ENCODE results near the gene NOL11. TPM values are rescaled to one million over a fixed set of nuclear protein-coding genes. Genes with fewer than 3 reads are reported as not detected.
A peak's percentile ranks its signal among the peaks of the same experiment; 100 is the strongest.

Gene NOL11
- total RNA-seq, 2 donors from 2014 or later, result 25.0 to 33.8 TPM

DNA sequence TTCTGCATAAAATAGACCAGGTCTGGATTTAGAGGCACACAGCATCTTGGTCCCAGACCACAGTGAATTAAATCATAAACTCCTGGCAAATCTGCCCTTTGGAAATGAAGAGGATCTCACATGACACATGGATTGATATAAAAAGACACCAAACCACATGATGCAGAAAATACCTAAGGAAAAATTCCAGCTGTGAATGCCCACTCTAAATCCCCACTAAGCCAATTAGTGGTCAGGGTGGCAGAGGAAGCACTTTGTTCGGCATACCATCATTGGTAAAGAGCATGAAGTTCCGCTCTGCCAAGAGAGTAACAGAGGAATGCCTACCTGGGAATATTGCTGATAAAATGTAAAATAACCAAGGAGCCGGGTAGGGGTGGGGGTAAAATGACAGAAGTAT lies 32.4 kb upstream of the NOL11 start:
- no peaks in the 10 kb centered on the region for H3K4me1 ChIP-seq (replicated peaks)
- H3K27me3 ChIP-seq (replicated peaks; ENCODE audit: insufficient read depth), result no peaks in the 10 kb centered on the region
- TF ChIP-seq POLR2AphosphoS5 (IDR thresholded peaks at IDR 0.05), result no peak
- TF ChIP-seq, protein P1, sequence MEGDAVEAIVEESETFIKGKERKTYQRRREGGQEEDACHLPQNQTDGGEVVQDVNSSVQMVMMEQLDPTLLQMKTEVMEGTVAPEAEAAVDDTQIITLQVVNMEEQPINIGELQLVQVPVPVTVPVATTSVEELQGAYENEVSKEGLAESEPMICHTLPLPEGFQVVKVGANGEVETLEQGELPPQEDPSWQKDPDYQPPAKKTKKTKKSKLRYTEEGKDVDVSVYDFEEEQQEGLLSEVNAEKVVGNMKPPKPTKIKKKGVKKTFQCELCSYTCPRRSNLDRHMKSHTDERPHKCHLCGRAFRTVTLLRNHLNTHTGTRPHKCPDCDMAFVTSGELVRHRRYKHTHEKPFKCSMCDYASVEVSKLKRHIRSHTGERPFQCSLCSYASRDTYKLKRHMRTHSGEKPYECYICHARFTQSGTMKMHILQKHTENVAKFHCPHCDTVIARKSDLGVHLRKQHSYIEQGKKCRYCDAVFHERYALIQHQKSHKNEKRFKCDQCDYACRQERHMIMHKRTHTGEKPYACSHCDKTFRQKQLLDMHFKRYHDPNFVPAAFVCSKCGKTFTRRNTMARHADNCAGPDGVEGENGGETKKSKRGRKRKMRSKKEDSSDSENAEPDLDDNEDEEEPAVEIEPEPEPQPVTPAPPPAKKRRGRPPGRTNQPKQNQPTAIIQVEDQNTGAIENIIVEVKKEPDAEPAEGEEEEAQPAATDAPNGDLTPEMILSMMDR (IDR thresholded peaks at IDR 0.05), result no peak
- no peak overlapping the region for H3K27ac ChIP-seq
- intact Hi-C loops (cut with DNase I), result loop anchor here (5.0 to 10.0 kb wide), 2 partner anchors 121 to 308 kb away; partner anchors contain the start of gene PITPNC1
- 97% methylated on average over 3 of the region's 3 CpGs for WGBS
- no peak for DNase-seq (ENCODE audit: low spot score)
- no peaks in the 10 kb centered on the region for H3K36me3 ChIP-seq
- H3K9me3 ChIP-seq, result no peaks in the 10 kb centered on the region
- H3K4me3 ChIP-seq, result no peak overlapping the region

DNA sequence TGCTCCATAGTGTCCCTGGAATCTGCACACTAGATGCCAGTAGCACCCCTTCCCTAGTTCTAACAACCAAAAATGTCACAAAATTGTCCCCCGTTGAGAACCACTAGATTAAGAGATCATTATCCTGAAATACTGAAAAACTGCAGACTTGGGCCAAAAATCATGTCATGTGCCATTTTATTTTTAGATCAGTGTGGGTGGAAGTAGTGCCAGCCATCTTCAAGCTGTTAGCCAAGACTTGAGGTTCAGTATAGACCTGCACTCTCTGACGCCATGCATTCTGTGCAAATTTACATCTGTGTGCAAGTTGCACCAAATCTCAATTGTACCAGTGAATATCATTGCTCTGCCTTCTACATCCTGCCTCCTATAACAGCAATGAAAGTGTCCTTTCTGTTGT lies 31.5 kb upstream of the NOL11 start:
- TF ChIP-seq POLR2A (IDR thresholded peaks at IDR 0.05), result no peak
- TF ChIP-seq, protein P1 (IDR thresholded peaks at IDR 0.05), result no peak
- no peak for TF ChIP-seq POLR2AphosphoS5 (IDR thresholded peaks at IDR 0.05)
- Histone ChIP-seq H3K36me3 (no peaks in the 10 kb centered on the region), H3K27ac (no peak overlapping the region), H3K9me3 (no peaks in the 10 kb centered on the region), H3K4me1 (replicated peaks) (no peaks in the 10 kb centered on the region), H3K27me3 (replicated peaks; ENCODE audit: insufficient read depth) (no peaks in the 10 kb centered on the region), H3K4me3 (no peak overlapping the region)
- 94% methylated on average over 2 of the region's 2 CpGs for WGBS
- intact Hi-C loops (cut with DNase I), result loop anchor here (5.0 to 10.0 kb wide), 2 partner anchors 121 to 309 kb away; partner anchors contain the start of gene PITPNC1
- DNase-seq (ENCODE audit: low spot score), result no peak

DNA sequence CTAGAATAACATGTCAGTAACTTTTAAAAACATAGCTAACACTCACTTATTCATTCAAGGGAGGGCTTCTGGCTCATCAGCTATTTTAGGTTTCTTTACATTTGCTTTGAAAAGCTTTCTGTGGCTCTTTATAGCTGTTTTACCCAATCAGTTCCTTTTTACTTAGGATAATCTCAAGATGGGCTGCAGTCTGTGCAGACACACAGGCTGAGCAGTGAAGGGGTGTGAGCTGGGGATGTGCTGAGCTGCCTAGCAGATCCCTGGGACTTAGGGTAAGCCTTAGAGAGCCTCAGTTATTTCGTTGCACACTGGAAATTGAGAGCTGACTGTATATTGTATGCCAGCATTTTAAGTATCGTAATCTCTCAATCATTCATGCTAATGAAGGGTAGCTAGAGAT lies 30.2 kb upstream of the NOL11 start:
- H3K27ac ChIP-seq, result no peak overlapping the region
- no peak for DNase-seq (ENCODE audit: low spot score)
- 86% methylated on average over 2 of the region's 2 CpGs for WGBS
- TF ChIP-seq POLR2AphosphoS5 (IDR thresholded peaks at IDR 0.05) (no peak), POLR2A (IDR thresholded peaks at IDR 0.05) (no peak)
- TF ChIP-seq, protein P1 (IDR thresholded peaks at IDR 0.05), result no peak
- no peaks in the 10 kb centered on the region for H3K9me3 ChIP-seq
- no peaks in the 10 kb centered on the region for H3K36me3 ChIP-seq
- H3K27me3 ChIP-seq (replicated peaks; ENCODE audit: insufficient read depth), result no peaks in the 10 kb centered on the region
- intact Hi-C loops (cut with DNase I), result loop anchor here (5.0 to 10.0 kb wide), 2 partner anchors 123 to 310 kb away; partner anchors contain the start of gene PITPNC1
- H3K4me1 ChIP-seq (replicated peaks), result no peaks in the 10 kb centered on the region
- no peak overlapping the region for H3K4me3 ChIP-seq

DNA sequence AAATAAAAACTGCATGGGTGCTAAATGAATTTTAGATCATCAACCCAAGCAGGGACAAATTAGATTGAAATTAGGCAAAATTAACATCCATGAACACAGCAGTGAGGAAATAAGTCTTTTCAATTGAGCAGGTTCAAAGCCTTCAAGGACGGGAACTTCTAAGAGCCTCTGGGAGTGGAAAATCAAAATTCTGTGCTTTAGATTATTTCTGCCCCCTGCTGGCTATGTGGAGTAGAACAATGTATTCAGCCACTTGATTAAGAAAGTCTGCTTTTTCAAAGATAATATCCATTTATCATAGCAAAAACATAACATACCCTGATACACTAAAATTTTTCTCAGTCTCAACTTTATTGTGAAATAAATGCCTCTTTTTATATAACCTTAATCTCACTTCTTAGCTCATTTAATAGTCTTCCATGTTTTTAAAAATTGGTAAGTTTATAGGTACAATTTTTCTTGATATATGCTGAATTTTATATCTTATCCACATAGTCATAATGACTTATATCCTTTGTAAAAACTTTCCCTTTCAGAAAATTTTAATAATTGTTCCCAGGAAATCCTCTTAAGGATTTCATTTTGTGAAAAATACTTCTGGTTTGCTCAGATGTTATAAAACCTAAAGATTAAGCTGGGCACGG lies 28.1 kb upstream of the NOL11 start:
- Histone ChIP-seq H3K4me3 (no peak overlapping the region), H3K27ac (no peak overlapping the region), H3K27me3 (replicated peaks; ENCODE audit: insufficient read depth) (no peaks in the 10 kb centered on the region), H3K4me1 (replicated peaks) (no peaks in the 10 kb centered on the region), H3K36me3 (no peaks in the 10 kb centered on the region), H3K9me3 (no peaks in the 10 kb centered on the region)
- peak; percentile 74 for DNase-seq (ENCODE audit: low spot score)
- intact Hi-C loops (cut with DNase I), result loop anchor here (5.0 to 10.0 kb wide), 2 partner anchors 125 to 312 kb away; partner anchors contain the start of gene PITPNC1
- no peak for TF ChIP-seq POLR2A (IDR thresholded peaks at IDR 0.05)
- TF ChIP-seq POLR2AphosphoS5 (IDR thresholded peaks at IDR 0.05), result peak; percentile 59
- TF ChIP-seq, protein P1 (IDR thresholded peaks at IDR 0.05), result peak; percentile 42 to 90 (median 87)
- 44% methylated on average over 2 of the region's 2 CpGs for WGBS

DNA sequence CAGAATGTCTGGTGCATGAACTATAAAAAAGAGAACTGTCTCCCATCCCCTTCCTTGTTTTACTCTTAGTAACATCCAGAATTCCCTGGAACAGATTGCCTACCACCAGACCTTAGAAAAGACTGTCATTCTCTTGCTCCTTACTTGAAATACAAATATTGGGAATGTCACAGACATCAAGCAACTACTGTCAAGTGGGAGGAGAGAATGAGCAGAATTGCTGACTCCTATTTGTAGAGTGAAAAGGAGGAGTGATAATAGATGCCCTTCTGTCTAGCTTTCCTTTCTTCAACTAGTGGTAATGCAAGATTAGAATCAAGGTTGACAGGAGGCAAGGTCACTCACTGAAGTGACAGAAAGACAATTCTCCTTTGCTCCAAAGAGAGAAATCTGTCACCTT lies 23.9 kb upstream of the NOL11 start:
- TF ChIP-seq POLR2AphosphoS5 (IDR thresholded peaks at IDR 0.05) (no peak), POLR2A (IDR thresholded peaks at IDR 0.05) (no peak)
- TF ChIP-seq, protein P1 (IDR thresholded peaks at IDR 0.05), result no peak
- no peak overlapping the region for H3K27ac ChIP-seq
- no peak overlapping the region for H3K4me3 ChIP-seq
- no peaks in the 10 kb centered on the region for H3K9me3 ChIP-seq
- no peaks in the 10 kb centered on the region for H3K36me3 ChIP-seq
- no peaks in the 10 kb centered on the region for H3K4me1 ChIP-seq (replicated peaks)
- no peak for DNase-seq (ENCODE audit: low spot score)
- H3K27me3 ChIP-seq (replicated peaks; ENCODE audit: insufficient read depth), result no peaks in the 10 kb centered on the region
- intact Hi-C loops (cut with DNase I), result no loop called here

All from prostate gland (tissue), 2 donors.